HepG2 (cell line): ENCODE results near the gene ATF3. TPM values are rescaled to one million over a fixed set of nuclear protein-coding genes. Genes with fewer than 3 reads are reported as not detected.

Source experiments
- ATAC-seq: fragments of 200-7000 bp; cut with Tn5 transposase; 3 replicates; pipeline ENCODE4 v1.9.1; 2020; ENCODE audit warnings: mild to moderate bottlenecking, moderate library complexity
- BruUV-seq: library from RNA; stranded (reverse); fragments of 400-500 nt; replicated peaks from 2 replicates; lab custom pipeline; 2021; lab: Mats Ljungman, UMichigan
- CTCF ChIA-PET: fragments of 300-600 bp; formaldehyde crosslinking; extraction: SDS; loops from one replicate; lab custom pipeline; 2021; ENCODE audit warnings: low total read pairs, inconsistent platforms, low intra/inter-chr PET ratio; lab: Yijun Ruan, JAX
- POLR2A ChIA-PET: fragments of 350-600 bp; sonication (Branson Sonifier 250); formaldehyde crosslinking; loops from one replicate; lab custom pipeline; 2020; ENCODE audit warnings: antibody characterized with exemption, inconsistent platforms; lab: Yijun Ruan, JAX
- DNase-seq: peaks from one replicate; pipeline ENCODE4 v3.0.0-alpha.2; 2015; ENCODE audit warnings: low spot score
- FAIRE-seq: peaks from 3 replicates; lab custom pipeline; 2011; peaks lifted over from hg19 to GRCh38; lab: Jason Lieb, UNC
- H2AFZ ChIP-seq: one replicate; pipeline ENCODE4 v1.6.1; 2011; ENCODE audit warnings: low read length, inconsistent platforms
- H3K27ac ChIP-seq: fragments of 300-600 bp; 3 replicates; pipeline ENCODE4 v1.8.0; 2011; ENCODE audit warnings: mixed run types, mild to moderate bottlenecking, mixed read lengths, low read length, inconsistent platforms; ENCODE audit not compliant: insufficient read depth; ENCODE audit errors: extremely low read length
- H3K27me3 ChIP-seq, 2 experiments: fragments of 200-600 bp in 1 of 2; 2 replicates in 1 of 2; 3 replicates in 1 of 2; pipeline versions ENCODE4 v1.6.0 to v1.8.0; 2011; ENCODE audit warnings: low read length in 2 of 2, mild to moderate bottlenecking in 2 of 2, moderate library complexity in 2 of 2, inconsistent platforms in 1 of 2; ENCODE audit not compliant: insufficient read depth in 2 of 2, control insufficient read depth in 1 of 2
- H3K36me3 ChIP-seq, 2 experiments: fragments of 200-600 bp in 1 of 2; replicated peaks in 1 of 2; 2 replicates in 1 of 2; 3 replicates in 1 of 2; pipeline versions ENCODE4 v1.5.1 to v1.8.0; 2011; ENCODE audit warnings: low read length in 2 of 2, inconsistent platforms in 1 of 2; ENCODE audit not compliant: insufficient read depth in 2 of 2, control insufficient read depth in 1 of 2
- H3K4me1 ChIP-seq: 2 replicates; pipeline ENCODE4 v1.5.1; 2012; ENCODE audit warnings: low read length, inconsistent platforms; ENCODE audit not compliant: insufficient read depth
- H3K4me2 ChIP-seq: 2 replicates; pipeline ENCODE4 v1.6.0; 2011; ENCODE audit warnings: low read depth, low read length, inconsistent platforms
- H3K4me3 ChIP-seq, 3 experiments: fragments of 200-600 bp in 1 of 3; sonication (generic), shearing (Covaris generic) in 1 of 3; replicated peaks in 1 of 3; 2 replicates each; pipeline ENCODE4 v1.5.1; 2011 to 2016; ENCODE audit warnings: low read length in 3 of 3, inconsistent platforms in 2 of 3, low read depth in 2 of 3, mild to moderate bottlenecking in 2 of 3, control low read depth in 1 of 3, mixed read lengths in 1 of 3; ENCODE audit not compliant: insufficient read depth in 1 of 3
- H3K79me2 ChIP-seq: one replicate; pipeline ENCODE4 v1.6.1; 2011; ENCODE audit warnings: low read length, inconsistent platforms; ENCODE audit not compliant: insufficient read depth
- H3K9ac ChIP-seq: 2 replicates; pipeline ENCODE4 v1.6.0; 2011; ENCODE audit warnings: mild to moderate bottlenecking, low read depth, low read length, inconsistent platforms; ENCODE audit not compliant: insufficient read depth
- H3K9me3 ChIP-seq: 2 replicates; pipeline ENCODE4 v1.5.1; 2012; ENCODE audit warnings: mild to moderate bottlenecking, low read length
- H4K20me1 ChIP-seq: 2 replicates; pipeline ENCODE4 v1.6.0; 2011; ENCODE audit warnings: inconsistent platforms, mild to moderate bottlenecking, low read length, moderate library complexity; ENCODE audit not compliant: insufficient read depth
- ATF5 ChIP-seq: sonication (generic); formaldehyde crosslinking; IDR thresholded peaks from 2 replicates; pipeline ENCODE4 v1.4.0; 2020; ENCODE audit warnings: mild to moderate bottlenecking, low read depth, missing genetic modification reagents
- DNMT3B ChIP-seq: conservative IDR thresholded peaks from 2 replicates; pipeline ENCODE4 v1.6.1; 2016; ENCODE audit warnings: missing biosample characterization, control low read depth
- FOXP1 ChIP-seq, 2 experiments: fragments of 450-650 bp in 1 of 2; IDR thresholded peaks; 2 replicates each; pipeline ENCODE4 v1.6.1; 2017 to 2018; ENCODE audit warnings: antibody characterized with exemption in 1 of 2
- NR1H2 ChIP-seq: sonication (generic); formaldehyde crosslinking; IDR thresholded peaks from 2 replicates; pipeline ENCODE4 v1.8.1; 2022; ENCODE audit warnings: low read depth, missing genetic modification reagents, borderline replicate concordance
- PHF8 ChIP-seq: sonication (generic); formaldehyde crosslinking; IDR thresholded peaks from 2 replicates; pipeline ENCODE4 v1.5.0; 2020; ENCODE audit warnings: missing genetic modification reagents
- SOX5 ChIP-seq: IDR thresholded peaks from 2 replicates; pipeline ENCODE4 v1.6.1; 2016; ENCODE audit warnings: borderline replicate concordance
- ZBTB7B ChIP-seq: sonication (generic); formaldehyde crosslinking; IDR thresholded peaks from 2 replicates; pipeline ENCODE4 v1.4.0; 2020; ENCODE audit warnings: missing genetic modification reagents
- ZNF124 ChIP-seq: sonication (generic); formaldehyde crosslinking; IDR thresholded peaks from 2 replicates; pipeline ENCODE4 v1.4.0; 2020; ENCODE audit warnings: missing genetic modification reagents
- ZNF180 ChIP-seq: sonication (generic); formaldehyde crosslinking; IDR thresholded peaks from 2 replicates; pipeline ENCODE4 v1.4.0; 2020; ENCODE audit warnings: low read depth, missing genetic modification reagents, borderline replicate concordance
- ZNF567 ChIP-seq: sonication (generic); formaldehyde crosslinking; IDR thresholded peaks from 2 replicates; pipeline ENCODE4 v1.8.1; 2023; ENCODE audit warnings: mild to moderate bottlenecking, missing genetic modification reagents, borderline replicate concordance
- ZNF644 ChIP-seq: IDR thresholded peaks from 2 replicates; pipeline ENCODE4 v1.6.1; 2016; ENCODE audit warnings: low read depth
- ZNF780A ChIP-seq: sonication (generic); formaldehyde crosslinking; IDR thresholded peaks from 2 replicates; pipeline ENCODE4 v1.8.0; 2022; ENCODE audit warnings: mild to moderate bottlenecking, missing genetic modification reagents, moderate library complexity
- ZNF790 ChIP-seq: sonication (generic); formaldehyde crosslinking; IDR thresholded peaks from 2 replicates; pipeline ENCODE4 v1.8.0; 2022; ENCODE audit warnings: missing genetic modification reagents, mild to moderate bottlenecking, borderline replicate concordance
- WGBS: methylation state at CpG from one replicate; pipeline ENCODE4 v1.1.6; 2017; ENCODE audit warnings: low lambda C conversion rate; 5-methylcytosine and 5-hydroxymethylcytosine counted together
- in situ Hi-C: cut with HindIII; loops from 2 replicates; pipeline ENCODE4 v1.10.0; 2017; ENCODE audit warnings: low pct_unique_long_range_greater_than_20kb; ENCODE audit not compliant: extremely low pct_ligation_motif_present
- intact Hi-C: fragments of 100-400 bp; cut with micrococcal nuclease; formaldehyde crosslinking; loops from one replicate; pipeline ENCODE4 v1.10.0; 2022; ENCODE audit not compliant: unreplicated experiment
- polyA plus RNA-seq, 8 experiments: library from polyadenylated mRNA; depleted of rRNA in 3 of 8; stranded (reverse) in 7 of 8; unstranded in 1 of 8; fragments of >200 nt; fragmentation: Illumina TruSeq in 4 of 8; extraction: Trizol in 4 of 8; gene quantifications; 2 replicates each; pipeline versions ENCODE4 v1.2.1 to v1.2.3, GENCODE V29; 2011 to 2016; ENCODE audit warnings: low read depth in 4 of 8, missing spikeins in 1 of 8, mixed read lengths in 1 of 8; ENCODE audit not compliant: insufficient read depth in 1 of 8
- total RNA-seq, 5 experiments: library from RNA; depleted of rRNA; stranded (reverse); fragments of >200 nt; fragmentation: Illumina TruSeq; extraction: Trizol; gene quantifications; 2 replicates each; pipeline ENCODE4 v1.2.3, GENCODE V29; 2016; ENCODE audit warnings: low read depth in 1 of 5
- TF ChIP-seq, protein P1 (sequence below): sonication (generic); formaldehyde crosslinking; IDR thresholded peaks from 2 replicates; pipeline ENCODE4 v1.5.0; 2020; ENCODE audit warnings: missing genetic modification reagents, mild to moderate bottlenecking, borderline replicate concordance
- TF ChIP-seq, protein P2 (sequence below): sonication (generic); formaldehyde crosslinking; conservative IDR thresholded peaks from 2 replicates; pipeline ENCODE4 v1.4.0; 2020; ENCODE audit warnings: missing genetic modification reagents
- TF ChIP-seq, protein P3 (sequence below): sonication (generic); formaldehyde crosslinking; IDR thresholded peaks from 2 replicates; pipeline ENCODE4 v1.4.0; 2020; ENCODE audit warnings: missing genetic modification reagents

ATF3 gene
- total and polyA plus RNA-seq, 2 of the 13 experiments (the other 11 are each of a cell fraction or from before 2014, with no cell fraction given): 5.0 to 13.0 TPM

DNA sequence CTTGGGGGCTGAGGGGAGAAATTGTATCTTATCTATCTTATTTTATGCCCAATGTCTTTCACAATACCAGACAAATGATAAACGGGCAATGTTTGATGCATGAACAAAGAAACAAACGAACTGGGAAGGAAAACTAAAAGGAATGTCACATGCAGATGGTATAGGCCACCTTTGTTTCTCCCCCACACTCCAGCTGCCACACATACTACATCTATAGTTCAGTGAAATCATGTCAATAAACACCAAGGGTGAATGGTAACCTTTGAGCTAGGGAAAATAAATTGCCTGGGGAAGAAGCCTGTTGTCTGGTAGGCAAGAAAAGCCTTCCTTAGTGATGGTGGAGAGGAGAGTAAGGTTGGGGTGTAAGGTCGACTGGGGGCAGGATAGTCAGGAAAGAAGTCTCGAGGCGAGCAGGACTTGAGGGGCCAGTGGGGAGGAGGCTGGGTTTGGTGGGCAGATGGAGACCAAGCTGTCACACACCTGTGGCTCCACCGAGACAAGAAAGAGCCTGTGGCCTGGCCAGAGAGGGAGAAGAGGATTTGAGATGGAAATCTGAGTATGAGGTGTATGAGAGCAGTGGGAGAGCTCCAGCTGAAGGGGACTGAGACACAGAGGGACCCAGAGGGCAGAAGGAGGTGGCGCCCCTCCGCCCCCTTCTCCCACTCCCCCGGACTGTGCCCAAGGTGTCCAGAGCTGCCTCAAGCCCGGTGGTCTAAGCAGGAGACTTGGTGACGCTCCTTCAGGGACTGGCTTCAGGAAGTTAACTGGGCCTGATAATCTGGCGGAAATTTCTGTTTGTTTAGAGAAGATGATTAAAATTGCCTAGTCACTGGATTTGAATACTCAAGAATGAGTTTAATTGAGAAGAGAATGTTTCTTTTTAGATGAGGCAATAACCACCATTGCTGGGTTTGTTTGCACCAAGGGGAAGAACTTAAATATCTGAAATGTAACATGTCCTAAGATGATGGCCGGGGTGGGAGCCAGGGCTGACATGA, 37.3 kb downstream of the ATF3 start (continued):
- TF ChIP-seq, protein P1, sequence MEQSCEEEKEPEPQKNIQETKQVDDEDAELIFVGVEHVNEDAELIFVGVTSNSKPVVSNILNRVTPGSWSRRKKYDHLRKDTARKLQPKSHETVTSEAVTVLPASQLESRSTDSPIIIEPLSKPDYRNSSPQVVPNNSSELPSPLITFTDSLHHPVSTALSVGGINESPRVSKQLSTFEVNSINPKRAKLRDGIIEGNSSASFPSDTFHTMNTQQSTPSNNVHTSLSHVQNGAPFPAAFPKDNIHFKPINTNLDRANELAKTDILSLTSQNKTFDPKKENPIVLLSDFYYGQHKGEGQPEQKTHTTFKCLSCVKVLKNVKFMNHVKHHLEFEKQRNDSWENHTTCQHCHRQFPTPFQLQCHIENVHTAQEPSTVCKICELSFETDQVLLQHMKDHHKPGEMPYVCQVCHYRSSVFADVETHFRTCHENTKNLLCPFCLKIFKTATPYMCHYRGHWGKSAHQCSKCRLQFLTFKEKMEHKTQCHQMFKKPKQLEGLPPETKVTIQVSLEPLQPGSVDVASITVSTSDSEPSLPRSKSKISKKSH (CRISPR knock-in tag): no peak
- TF ChIP-seq DNMT3B (no peak), ZBTB7B (CRISPR knock-in tag) (no peak)

DNA sequence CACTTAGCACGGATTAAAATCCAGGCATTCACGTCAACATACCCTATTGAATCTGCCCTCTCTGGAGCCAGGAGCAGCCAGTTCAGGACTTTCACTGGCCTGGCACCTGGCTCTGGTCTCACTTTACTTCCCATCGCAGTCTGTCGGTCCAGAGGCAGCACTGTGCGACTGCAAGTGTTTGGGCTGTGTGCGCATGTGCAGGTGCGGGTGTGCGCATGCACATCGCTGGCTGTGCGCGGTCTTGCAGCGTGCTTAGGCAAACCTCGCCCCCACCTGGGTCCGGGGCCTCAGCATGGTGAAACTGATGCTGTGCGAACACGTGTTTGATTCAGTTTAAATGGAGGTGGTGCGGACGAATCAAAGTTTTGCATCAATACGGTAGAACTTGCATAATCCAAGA, 38.0 kb downstream of the ATF3 start:
- H3K36me3 ChIP-seq: no peaks in the 10 kb centered on the region
- DNase-seq (no peak), ATAC-seq (peak; percentile 26; the same call in 1 of the 3 replicates), FAIRE-seq (no peak)
- WGBS: 85% methylated on average over 16 of the region's 19 CpGs
- H3K4me3 ChIP-seq: no peak overlapping the region
- TF ChIP-seq, protein P2, sequence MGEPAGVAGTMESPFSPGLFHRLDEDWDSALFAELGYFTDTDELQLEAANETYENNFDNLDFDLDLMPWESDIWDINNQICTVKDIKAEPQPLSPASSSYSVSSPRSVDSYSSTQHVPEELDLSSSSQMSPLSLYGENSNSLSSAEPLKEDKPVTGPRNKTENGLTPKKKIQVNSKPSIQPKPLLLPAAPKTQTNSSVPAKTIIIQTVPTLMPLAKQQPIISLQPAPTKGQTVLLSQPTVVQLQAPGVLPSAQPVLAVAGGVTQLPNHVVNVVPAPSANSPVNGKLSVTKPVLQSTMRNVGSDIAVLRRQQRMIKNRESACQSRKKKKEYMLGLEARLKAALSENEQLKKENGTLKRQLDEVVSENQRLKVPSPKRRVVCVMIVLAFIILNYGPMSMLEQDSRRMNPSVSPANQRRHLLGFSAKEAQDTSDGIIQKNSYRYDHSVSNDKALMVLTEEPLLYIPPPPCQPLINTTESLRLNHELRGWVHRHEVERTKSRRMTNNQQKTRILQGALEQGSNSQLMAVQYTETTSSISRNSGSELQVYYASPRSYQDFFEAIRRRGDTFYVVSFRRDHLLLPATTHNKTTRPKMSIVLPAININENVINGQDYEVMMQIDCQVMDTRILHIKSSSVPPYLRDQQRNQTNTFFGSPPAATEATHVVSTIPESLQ: no peak
- TF ChIP-seq ZNF780A (CRISPR knock-in tag) (no peak), ZNF180 (CRISPR knock-in tag) (no peak), ZNF790 (CRISPR knock-in tag) (no peak), NR1H2 (CRISPR knock-in tag) (no peak), ZNF124 (CRISPR knock-in tag) (no peak), ZNF644 (no peak), SOX5 (no peak), ATF5 (CRISPR knock-in tag) (no peak), ZNF567 (CRISPR knock-in tag) (no peak), PHF8 (CRISPR knock-in tag) (no peak), FOXP1 (IDR thresholded peaks at IDR 0.05) (no peak), FOXP1 (CRISPR knock-in tag; IDR thresholded peaks at IDR 0.05) (no peak)
- TF ChIP-seq, protein P3, sequence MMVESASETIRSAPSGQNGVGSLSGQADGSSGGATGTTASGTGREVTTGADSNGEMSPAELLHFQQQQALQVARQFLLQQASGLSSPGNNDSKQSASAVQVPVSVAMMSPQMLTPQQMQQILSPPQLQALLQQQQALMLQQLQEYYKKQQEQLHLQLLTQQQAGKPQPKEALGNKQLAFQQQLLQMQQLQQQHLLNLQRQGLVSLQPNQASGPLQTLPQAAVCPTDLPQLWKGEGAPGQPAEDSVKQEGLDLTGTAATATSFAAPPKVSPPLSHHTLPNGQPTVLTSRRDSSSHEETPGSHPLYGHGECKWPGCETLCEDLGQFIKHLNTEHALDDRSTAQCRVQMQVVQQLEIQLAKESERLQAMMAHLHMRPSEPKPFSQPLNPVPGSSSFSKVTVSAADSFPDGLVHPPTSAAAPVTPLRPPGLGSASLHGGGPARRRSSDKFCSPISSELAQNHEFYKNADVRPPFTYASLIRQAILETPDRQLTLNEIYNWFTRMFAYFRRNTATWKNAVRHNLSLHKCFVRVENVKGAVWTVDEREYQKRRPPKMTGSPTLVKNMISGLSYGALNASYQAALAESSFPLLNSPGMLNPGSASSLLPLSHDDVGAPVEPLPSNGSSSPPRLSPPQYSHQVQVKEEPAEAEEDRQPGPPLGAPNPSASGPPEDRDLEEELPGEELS (CRISPR knock-in tag): no peak
- no peaks in the 10 kb centered on the region for H4K20me1 ChIP-seq
- no peak overlapping the region for H3K4me2 ChIP-seq
- H3K27me3 ChIP-seq: 0 out of 5 replicates have a peak, but pooled peaks cover 0 to 3% of the 10 kb centered on the region in 2 experiments
- no peak overlapping the region for H3K27ac ChIP-seq
- intact Hi-C loops: no loop called here
- CTCF ChIA-PET: no interaction called here
- no peak overlapping the region for H2AFZ ChIP-seq
- no TSS peak for BruUV-seq
- no peak overlapping the region for H3K9ac ChIP-seq
- in situ Hi-C loops: no loop called here
- H3K9me3 ChIP-seq: no peaks in the 10 kb centered on the region
- H3K79me2 ChIP-seq: no peaks in the 10 kb centered on the region
- H3K4me1 ChIP-seq: peaks cover 21% of the 10 kb centered on the region
- POLR2A ChIA-PET: no interaction called here
